ENCODE results near the gene PTPRN2.

PTPRN2 gene

GRCh38 chr7:157652954-157653826, 934.4 kb downstream of the PTPRN2 start:
- no peak for DNase-seq

DNA sequence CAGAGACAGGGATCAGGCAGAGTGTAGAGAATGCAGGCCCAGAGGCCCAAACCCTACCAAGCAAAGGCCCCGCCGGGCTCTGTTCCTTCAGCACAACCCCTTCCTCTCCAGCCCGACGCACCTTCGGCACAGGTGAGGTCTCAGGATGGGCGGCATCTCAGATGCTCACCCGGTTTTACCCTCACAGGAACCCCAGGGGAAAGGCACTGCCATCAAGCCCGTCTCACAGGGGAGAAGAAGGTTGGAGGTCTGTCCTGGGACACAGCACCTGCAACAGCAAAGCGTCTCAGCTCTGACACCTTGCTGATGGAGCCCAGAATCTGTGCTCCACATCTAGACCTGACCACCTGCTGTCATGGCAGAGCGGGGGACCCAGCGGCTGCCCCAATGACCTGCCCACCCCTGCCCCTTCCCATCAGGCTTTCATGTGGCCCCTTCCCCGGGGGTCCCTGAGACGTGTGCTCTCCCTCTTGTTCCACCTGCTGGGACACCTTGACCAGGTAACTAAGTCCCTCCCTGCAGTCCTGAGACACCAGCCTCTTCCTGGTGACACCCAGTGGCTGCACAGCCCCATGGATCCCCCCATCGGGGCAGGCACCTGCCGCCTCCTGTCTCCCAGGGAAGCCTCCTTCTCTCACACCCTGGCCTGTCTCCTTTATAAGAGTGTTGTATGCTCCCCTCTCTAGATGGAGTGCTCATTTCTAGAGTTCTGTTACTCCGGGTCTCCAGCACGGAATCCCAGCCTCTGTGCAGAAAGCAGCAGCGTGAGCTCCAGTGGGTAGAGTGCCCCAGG, 935.3 kb downstream of the PTPRN2 start:
- DNase-seq: no peak

DNA sequence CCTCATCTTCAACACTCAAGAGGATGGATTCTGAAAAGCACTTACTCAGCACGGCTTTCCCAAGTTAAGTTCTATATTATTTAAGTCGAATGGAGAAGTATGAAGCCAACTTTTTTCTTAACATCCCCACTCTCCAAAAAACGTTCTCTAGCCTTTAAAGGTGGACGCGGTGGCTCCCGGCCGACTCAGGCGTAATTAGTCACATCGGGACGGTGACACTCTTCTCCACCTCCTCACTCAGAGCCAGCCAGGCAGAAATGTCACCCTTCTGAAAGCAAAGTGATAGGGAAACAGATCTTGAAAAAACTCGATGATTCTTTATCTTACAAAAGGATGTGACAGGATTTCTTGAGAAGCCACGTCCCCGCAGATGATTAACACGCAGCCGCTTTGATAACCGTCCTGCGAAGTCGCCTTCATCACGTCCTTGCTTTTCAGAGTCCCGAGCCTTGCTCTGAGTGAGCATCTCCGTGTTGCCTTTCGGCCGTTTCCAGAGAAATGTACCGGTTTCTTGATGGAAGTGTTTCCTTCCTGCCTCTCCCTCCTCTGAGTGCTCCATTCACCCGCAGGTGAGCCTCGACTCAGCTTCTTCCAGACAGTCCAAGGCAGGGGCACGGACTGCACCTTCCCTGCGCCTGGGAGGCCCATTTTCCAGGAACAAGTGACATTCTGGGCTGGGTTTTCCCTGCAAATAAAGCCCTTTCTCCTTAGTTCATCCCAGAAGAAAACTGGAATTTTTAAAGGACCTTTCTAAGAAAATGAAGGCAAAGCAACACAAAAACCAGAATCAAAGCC, 936.1 kb downstream of the PTPRN2 start:
- DNase-seq: no peak

DNA sequence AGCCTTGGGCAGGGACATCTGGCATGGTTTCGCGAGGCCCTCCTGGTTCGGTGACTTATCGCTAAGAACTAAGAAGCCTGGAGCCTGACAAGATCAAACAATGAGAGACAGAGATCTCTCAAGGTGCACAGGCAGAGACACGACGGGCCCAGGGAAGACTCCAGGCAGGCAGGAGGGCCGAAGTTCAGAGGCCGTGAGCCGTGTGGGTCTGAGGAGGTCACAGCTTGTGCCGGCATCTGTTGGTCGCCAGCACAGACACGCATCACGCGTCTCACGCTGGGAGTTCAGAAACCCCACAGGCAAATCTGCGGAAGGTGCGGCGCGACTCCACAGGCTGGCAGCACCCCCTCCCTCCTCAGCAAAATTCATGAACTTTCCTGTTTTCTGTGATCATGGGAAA, 936.8 kb downstream of the PTPRN2 start:
- no peak for DNase-seq

DNA sequence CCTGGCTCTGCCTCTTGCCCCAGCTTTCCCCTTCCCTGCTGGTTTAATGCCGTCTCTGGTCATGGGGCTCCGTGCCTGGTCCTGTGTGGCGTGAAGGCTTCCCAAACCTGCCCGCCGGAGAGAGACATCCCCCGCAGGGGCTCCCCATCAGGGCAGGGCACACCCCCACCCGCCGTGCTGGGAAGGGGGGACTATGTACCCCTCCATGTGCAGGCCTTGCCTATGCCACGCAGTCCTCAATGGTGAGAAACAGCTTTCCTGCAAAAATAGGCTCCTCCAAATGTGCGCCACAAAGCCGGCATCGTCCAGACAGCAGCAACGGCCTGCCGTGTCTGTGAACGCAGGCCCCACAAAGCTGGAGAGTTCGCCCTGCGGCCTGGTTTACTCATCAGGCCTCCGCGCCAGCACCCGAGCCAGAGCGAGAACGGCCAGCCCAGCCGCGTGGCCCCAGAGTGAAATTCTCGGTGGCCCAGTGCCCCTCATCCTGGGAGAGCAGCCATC, 937.4 kb downstream of the PTPRN2 start:
- no peak for DNase-seq

- DNase-seq: no peak
Observed at GRCh38 chr7:157646551-157646950, 941.1 kb downstream of the PTPRN2 start.

GRCh38 chr7:157645539-157645938, 942.1 kb downstream of the PTPRN2 start:
- no peak for DNase-seq

GRCh38 chr7:157644946-157645345, 942.7 kb downstream of the PTPRN2 start:
- DNase-seq: no peak

GRCh38 chr7:157643525-157643970, 944.1 kb downstream of the PTPRN2 start:
- no peak for DNase-seq

GRCh38 chr7:157641866-157642265, 945.8 kb downstream of the PTPRN2 start:
- DNase-seq: no peak

DNA sequence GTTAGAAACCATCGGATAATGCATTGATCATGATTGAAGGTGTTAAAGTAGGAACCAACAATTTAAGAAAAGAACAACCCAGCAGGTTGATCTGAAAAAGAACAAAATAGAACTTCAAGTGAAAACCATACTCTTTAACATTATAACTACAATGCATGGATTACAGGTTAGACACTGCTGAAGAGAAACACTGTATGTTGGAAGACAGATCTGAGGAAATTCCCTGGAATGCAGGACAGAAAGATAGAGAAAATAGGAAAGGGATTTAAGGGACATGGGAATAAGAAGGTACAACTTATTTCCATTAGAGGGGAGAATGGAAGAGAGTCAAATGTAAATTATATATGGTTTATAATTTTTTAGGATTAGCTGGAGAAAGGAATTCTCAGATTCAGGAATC, 947.5 kb downstream of the PTPRN2 start:
- DNase-seq: no peak

GRCh38 chr7:157638563-157638962, 949.1 kb downstream of the PTPRN2 start:
- DNase-seq: no peak

DNA sequence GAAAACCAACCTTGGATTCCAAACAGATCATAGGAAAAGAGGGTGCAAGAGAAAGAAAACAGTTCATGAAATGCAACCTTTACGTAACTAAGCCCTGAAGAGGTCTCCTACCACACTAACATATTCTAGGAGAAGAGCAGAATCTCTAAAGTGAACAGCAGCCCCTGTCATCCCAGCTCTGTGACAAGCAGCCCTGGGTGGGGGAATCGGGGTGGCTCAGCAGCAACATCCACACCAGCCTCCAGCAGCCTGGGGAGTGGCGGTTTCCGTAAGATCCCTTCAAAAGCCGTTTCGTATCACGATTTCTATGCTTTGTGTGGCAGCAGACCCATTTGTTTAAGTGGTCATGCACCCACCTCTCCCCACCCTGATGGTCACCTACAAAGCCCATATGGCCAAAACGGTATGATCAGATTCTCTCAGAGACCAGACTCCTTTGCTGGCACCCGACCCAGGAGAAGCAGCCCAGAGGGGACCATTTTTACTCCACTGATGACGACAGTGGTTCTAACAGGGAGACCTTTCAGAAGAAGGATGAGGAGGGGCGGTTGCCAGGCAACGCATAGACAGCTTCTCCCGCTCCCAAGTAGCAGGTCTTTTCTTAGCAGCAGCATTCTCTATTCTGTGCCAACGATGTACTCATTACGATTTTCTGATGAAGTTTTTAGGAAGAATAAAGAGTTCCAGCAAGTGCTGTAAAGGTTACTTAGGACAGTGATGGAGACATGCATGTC, 950.2 kb downstream of the PTPRN2 start:
- no peak for DNase-seq

GRCh38 chr7:157635669-157636068, 952.0 kb downstream of the PTPRN2 start:
- DNase-seq: no peak

DNA sequence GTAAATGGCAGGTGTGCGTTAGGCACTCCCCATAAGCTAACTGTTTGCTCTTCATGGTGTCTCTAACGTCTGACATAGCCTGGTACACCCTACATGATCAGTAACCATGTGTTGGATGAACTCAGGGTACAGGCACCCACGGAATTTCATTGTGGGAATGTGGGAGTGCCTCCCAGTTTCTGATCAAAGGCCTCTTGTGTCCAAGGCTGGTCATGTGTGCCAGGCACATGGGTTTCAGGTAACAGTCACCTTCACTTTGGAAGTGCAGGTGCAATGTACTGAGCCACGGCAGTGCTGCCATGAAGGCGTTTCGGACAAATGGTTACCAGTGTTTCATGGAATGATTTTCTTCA, 952.5 kb downstream of the PTPRN2 start:
- DNase-seq: no peak

DNA sequence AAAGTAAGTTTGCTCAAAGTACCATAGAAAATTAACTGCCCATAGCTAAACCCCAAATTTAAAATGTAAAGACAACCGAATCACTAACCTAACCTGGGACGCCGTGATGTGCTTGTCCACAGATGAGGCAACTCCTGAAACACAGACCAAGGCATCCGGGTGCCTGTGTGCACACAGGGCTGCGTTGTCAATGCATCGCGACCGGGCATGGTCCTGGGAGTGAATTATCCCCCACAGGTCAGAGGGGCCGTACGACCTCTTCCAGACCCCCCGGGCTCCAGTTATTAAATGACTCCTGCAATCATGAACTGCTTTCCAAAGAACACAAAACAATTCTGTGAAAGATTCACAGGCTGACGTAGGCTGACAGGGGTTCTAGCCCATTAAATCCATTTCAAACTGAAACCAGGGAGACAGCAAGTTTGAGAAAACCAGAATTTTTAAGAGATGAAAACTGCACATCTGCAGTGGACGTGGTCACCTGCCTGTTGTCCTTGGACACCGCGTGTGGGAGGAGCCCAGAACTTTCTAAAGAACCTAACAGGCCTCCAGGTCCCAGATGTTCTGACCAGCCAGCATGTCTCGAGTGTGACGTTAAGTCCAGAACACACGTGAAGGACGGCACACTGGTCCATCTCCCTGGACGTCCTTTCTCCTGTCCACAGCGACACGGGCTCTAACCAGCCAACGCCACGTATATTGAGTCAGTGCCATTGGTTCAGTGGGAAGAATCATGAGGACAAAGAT, 953.0 kb downstream of the PTPRN2 start:
- no peak for DNase-seq

GRCh38 chr7:157633465-157634185, 954.0 kb downstream of the PTPRN2 start:
- no peak for DNase-seq

DNA sequence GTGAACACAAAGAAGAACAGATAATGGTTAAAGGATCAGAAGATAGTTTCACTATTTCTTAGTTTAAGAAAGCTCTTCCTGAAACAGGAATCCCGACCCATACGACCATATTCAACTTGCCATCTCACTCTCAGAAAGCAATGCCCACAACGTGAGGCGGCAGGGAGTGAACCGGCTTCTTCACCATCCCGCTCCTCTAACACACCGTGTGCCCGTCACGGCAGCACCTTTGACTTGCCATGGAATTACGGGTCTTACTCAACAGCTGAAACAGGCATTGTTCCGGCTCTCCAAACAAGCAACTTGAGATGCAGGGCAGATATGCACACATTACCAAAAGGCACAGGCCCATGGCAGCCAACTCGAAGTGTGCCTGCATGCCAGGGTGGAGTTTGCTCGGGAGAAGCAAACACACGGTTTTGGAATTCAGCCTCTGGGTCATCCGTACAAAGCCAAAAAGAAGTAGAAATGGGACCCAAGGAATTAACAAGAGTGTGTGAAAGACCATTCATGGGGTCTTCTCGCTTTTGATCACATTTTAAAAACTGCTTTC, 957.2 kb downstream of the PTPRN2 start:
- no peak for DNase-seq

GRCh38 chr7:157628456-157628855, 959.2 kb downstream of the PTPRN2 start:
- DNase-seq: no peak

DNA sequence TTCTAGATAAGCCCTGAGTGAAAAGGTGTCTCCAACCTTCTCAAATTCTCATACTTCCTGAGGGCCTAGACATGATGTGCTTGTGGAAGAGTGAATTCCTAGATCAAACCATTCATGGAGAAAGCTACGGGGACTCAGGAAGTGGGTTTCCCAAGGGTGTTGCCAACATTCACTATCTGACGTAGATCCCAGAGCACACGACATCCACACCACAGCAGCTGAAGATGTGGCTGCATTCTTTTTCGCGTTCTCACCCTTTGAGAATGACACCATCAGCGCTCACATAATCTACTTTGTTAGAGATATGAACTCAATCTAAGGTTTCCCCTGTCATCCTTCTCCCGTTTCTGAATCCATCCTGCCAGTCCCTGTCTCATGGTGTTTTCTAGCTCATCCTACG, 960.0 kb downstream of the PTPRN2 start:
- DNase-seq: no peak

GRCh38 chr7:157627033-157627432, 960.6 kb downstream of the PTPRN2 start:
- DNase-seq: no peak
